GM20000 (cell line): ENCODE results near the gene RBBP4.
"Not testable (repeated sequence)": the region's sequence is repeated elsewhere in the genome, so short reads cannot be mapped to it uniquely, and the experiment has no call there.

Source experiments
- DNase-seq: peaks from one replicate; pipeline ENCODE4 v3.0.0; 2012; ENCODE audit warnings: low spot score
- CTCF ChIP-seq: IDR thresholded peaks from 2 replicates; pipeline ENCODE4 v1.5.1; 2012; ENCODE audit warnings: mild to moderate bottlenecking, control low read depth; ENCODE audit errors: extremely low read depth, missing control alignments

Gene RBBP4

GRCh38 chr1:32684167-32684811 lies 33.3 kb downstream of the RBBP4 start:
- no peak for TF ChIP-seq CTCF
- DNase-seq = no peak

- TF ChIP-seq CTCF = no peak
- no peak for DNase-seq
Measured at GRCh38 chr1:32685498-32685897, 34.5 kb downstream of the RBBP4 start.

- no peak for DNase-seq
- no peak for TF ChIP-seq CTCF
Measured at GRCh38 chr1:32686387-32686786, 35.4 kb downstream of the RBBP4 start.

- no peak for DNase-seq
- no peak for TF ChIP-seq CTCF
Measured at GRCh38 chr1:32693455-32694174, 42.6 kb downstream of the RBBP4 start.

- DNase-seq = no peak
- TF ChIP-seq CTCF = no peak
Measured at GRCh38 chr1:32695098-32695904, 44.3 kb downstream of the RBBP4 start.

- TF ChIP-seq CTCF = no peak
- DNase-seq = no peak
Measured at GRCh38 chr1:32696041-32696440, 45.0 kb downstream of the RBBP4 start.

GRCh38 chr1:32696996-32697395 lies 46.0 kb downstream of the RBBP4 start:
- DNase-seq = not testable (repeated sequence)
